Activated CD8-positive, alpha-beta T cell treated with anti-CD3 and anti-CD28 coated beads for 36 hours (primary cell): ENCODE measurements around the gene LMNB1. TPM values are rescaled to one million over a fixed set of nuclear protein-coding genes. Genes with fewer than 3 reads are reported as not detected.
"Not testable (repeated sequence)": the region's sequence is repeated elsewhere in the genome, so short reads cannot be mapped to it uniquely, and the experiment has no call there.

Experiments used
- ATAC-seq: fragments of 200-7000 bp; cut with Tn5 transposase; one replicate; pipeline ENCODE4 v1.10.0; 2021; ENCODE audit warnings: mild to moderate bottlenecking, moderate library complexity
- CTCF ChIA-PET: fragments of 350-600 bp; sonication (Branson Sonifier 250); formaldehyde crosslinking; loops from one replicate; lab custom pipeline; 2021; ENCODE audit warnings: antibody characterized with exemption; lab: Charles Lee
- POLR2A ChIA-PET: fragments of 350-600 bp; sonication (Branson Sonifier 250); formaldehyde crosslinking; loops from one replicate; lab custom pipeline; 2021; ENCODE audit warnings: antibody characterized with exemption; lab: Charles Lee
- DNase-seq: peaks from one replicate; pipeline ENCODE4 v3.0.0-alpha.2; 2020
- H3K27ac Mint-ChIP-seq: one replicate; pipeline ENCODE4 v1.8.0; 2021; ENCODE audit warnings: mild to moderate bottlenecking, mixed read lengths
- H3K27me3 Mint-ChIP-seq: one replicate; pipeline ENCODE4 v1.8.0; 2021; ENCODE audit warnings: mixed read lengths
- H3K36me3 Mint-ChIP-seq: one replicate; pipeline ENCODE4 v1.8.0; 2021; ENCODE audit warnings: low read depth, mixed read lengths
- H3K4me1 Mint-ChIP-seq: one replicate; pipeline ENCODE4 v1.8.0; 2021; ENCODE audit warnings: low read depth, mixed read lengths
- H3K4me3 Mint-ChIP-seq: one replicate; pipeline ENCODE4 v1.8.0; 2021; ENCODE audit warnings: mild to moderate bottlenecking, moderate library complexity, mixed read lengths
- H3K9me3 Mint-ChIP-seq: one replicate; pipeline ENCODE4 v1.8.0; 2021; ENCODE audit warnings: mixed read lengths
- CTCF ChIP-seq: fragments of 200-600 bp; IDR thresholded peaks from one replicate; pipeline ENCODE4 v1.8.0; 2022; ENCODE audit warnings: antibody characterized with exemption, mild to moderate bottlenecking
- intact Hi-C: fragments of 100-400 bp; cut with micrococcal nuclease; formaldehyde crosslinking; loops from one replicate; pipeline ENCODE4 v1.10.0; 2022
- total RNA-seq, 2 experiments: library from RNA; stranded (reverse); gene quantifications; one replicate each; pipeline ENCODE4 v1.2.3, GENCODE V29; 2021

The LMNB1 gene
- 100 to 1,000 TPM; 198 TPM for total RNA-seq

DNA sequence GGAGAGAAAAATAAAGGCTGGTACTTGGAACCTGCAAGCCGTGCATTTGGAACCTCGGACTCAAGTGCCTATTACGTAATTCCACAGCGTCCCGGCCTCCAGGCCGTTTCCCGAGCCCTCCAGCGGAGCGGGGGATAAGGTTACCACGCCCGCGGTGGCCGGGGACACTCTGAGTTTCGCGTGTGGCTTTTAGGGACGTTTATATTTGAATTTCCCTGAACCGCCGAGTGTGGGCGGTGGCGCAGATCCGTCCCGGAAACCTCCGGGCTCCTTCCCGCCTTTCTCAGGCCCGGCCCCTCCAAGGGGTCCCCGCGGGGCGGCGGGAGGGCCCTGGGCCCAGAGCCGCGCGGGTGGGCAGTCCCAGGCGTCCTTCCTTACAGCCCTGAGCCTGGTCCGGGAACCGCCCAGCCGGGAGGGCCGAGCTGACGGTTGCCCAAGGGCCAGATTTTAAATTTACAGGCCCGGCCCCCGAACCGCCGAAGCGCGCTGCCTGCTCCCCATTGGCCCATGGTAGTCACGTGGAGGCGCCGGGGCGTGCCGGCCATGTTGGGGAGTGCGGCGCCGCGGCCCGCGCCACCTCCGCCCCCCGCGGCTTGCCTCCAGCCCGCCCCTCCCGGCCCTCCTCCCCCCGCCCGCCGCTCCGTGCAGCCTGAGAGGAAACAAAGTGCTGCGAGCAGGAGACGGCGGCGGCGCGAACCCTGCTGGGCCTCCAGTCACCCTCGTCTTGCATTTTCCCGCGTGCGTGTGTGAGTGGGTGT, at the start of gene LMNB1:
Gene LMNB1, plus strand, starts transcription at position 638 of the 758 bp plus-strand sequence. CDS start 373 bp downstream, outside the sequence.
- ChIA-PET CTCF (interaction anchor here (0.8 to 9.1 kb wide), 10 partner anchors 11 to 175 kb away, joined by 3 to 277 read pairs (median 5); partner anchors contain the start of gene PHAX), POLR2A (interaction anchor here (0.6 to 10.8 kb wide), 20 partner anchors 10 to 296 kb away, joined by 3 to 179 read pairs (median 8); partner anchors contain the start of gene MARCHF3)
- Mint-ChIP-seq H3K4me3 (peak within 1 kb of the TSS; percentile 95), H3K27me3 (no peaks in the 10 kb centered on the region), H3K9me3 (no peaks in the 10 kb centered on the region), H3K27ac (peak within 1 kb of the TSS; percentile 97), H3K36me3 (peaks cover 37% of the 10 kb centered on the region), H3K4me1 (peaks cover 23% of the 10 kb centered on the region)
- TF ChIP-seq CTCF = no peak
- ATAC-seq (peak; percentile 75), DNase-seq (peak; percentile 96)
- intact Hi-C loops = loop anchor here (1.0 kb wide), 1 partner anchor 15 kb away; no protein-coding TSS in a partner anchor

- no peak for DNase-seq
- Mint-ChIP-seq H3K27ac (no peak overlapping the region), H3K4me1 (peaks cover 5% of the 10 kb centered on the region), H3K4me3 (no peak overlapping the region), H3K9me3 (no peaks in the 10 kb centered on the region), H3K36me3 (no peaks in the 10 kb centered on the region), H3K27me3 (peaks cover 1% of the 10 kb centered on the region)
- no peak for ATAC-seq
- intact Hi-C loops = no loop called here
- ChIA-PET POLR2A (no interaction called here), CTCF (interaction anchor here (1.2 kb wide), 1 partner anchor 12 kb away, joined by 3 read pairs; no protein-coding TSS in a partner anchor)
- no peak for TF ChIP-seq CTCF
These were observed 44.2 kb upstream of the LMNB1 start for GRCh38 chr5:126732716-126733115.

GRCh38 chr5:126734573-126734972, 42.4 kb upstream of the LMNB1 start:
- DNase-seq, H3K27me3 Mint-ChIP-seq, H3K36me3 Mint-ChIP-seq, H3K4me1 Mint-ChIP-seq, H3K27ac Mint-ChIP-seq, H3K4me3 Mint-ChIP-seq, intact Hi-C loops, POLR2A ChIA-PET, H3K9me3 Mint-ChIP-seq, ATAC-seq: not testable (repeated sequence)
- CTCF ChIA-PET = interaction anchor here (1.0 kb wide), 1 partner anchor 58 kb away, joined by 3 read pairs; no protein-coding TSS in a partner anchor

DNA sequence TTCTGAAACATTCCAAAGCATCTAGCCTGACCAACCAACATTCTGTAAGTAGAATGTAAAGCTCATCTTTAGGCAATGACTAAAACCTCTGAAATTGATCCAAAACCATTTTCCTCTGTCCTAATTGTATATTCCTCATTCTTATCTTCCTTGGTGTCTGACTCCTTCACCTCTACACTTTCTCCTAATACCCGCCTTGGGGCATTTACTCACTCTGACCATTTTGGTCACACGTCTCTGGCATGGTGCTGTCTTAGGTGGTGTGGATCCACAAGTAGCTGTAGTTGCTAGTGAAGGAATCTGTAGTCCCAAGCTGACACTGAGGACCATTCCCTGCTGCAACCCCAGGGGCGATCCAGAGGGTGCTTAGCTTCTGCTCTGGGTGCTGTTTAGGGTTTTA, 40.8 kb upstream of the LMNB1 start:
- ATAC-seq = no peak
- H3K27me3 Mint-ChIP-seq = peaks cover 4% of the 10 kb centered on the region
- intact Hi-C loops = no loop called here
- H3K36me3 Mint-ChIP-seq = no peaks in the 10 kb centered on the region
- POLR2A ChIA-PET = interaction anchor here (0.7 to 1.4 kb wide), 2 partner anchors 12 to 31 kb away, joined by 3 to 5 read pairs; no protein-coding TSS in a partner anchor
- no peak for DNase-seq
- no peaks in the 10 kb centered on the region for H3K9me3 Mint-ChIP-seq
- H3K27ac Mint-ChIP-seq = no peak overlapping the region
- no peak for TF ChIP-seq CTCF
- CTCF ChIA-PET = no interaction called here
- H3K4me3 Mint-ChIP-seq = no peak overlapping the region
- peaks cover 1% of the 10 kb centered on the region for H3K4me1 Mint-ChIP-seq

DNA sequence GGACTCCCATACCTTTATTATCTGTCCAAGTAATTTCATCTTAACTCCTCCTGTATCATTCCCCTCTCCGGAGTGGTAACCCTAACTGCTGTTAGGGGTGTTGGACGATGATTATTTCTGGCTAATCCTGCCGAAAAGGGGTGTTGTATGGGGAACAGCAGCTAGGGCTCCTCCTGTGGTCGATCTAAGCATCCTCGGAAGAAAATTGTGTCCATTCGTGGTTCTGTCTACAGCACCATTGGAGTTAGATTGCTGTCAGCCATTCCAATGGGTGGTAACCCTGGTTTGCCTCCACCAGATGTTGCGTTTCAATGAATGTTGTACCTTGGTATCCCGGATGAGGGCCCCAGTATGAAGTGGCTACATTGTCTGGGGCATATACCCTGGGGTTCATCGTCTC, 35.6 kb upstream of the LMNB1 start:
- POLR2A ChIA-PET = interaction anchor here (2.2 kb wide), 1 partner anchor 37 kb away, joined by 9 read pairs; the partner anchor contains the start of gene LMNB1
- ATAC-seq (no peak), DNase-seq (no peak)
- TF ChIP-seq CTCF = no peak
- CTCF ChIA-PET = interaction anchor here (1.3 kb wide), 1 partner anchor 20 kb away, joined by 3 read pairs; no protein-coding TSS in a partner anchor
- H3K9me3 Mint-ChIP-seq = no peaks in the 10 kb centered on the region
- H3K27me3 Mint-ChIP-seq = peaks cover 8% of the 10 kb centered on the region
- no peak overlapping the region for H3K4me3 Mint-ChIP-seq
- H3K36me3 Mint-ChIP-seq = no peaks in the 10 kb centered on the region
- no peak overlapping the region for H3K27ac Mint-ChIP-seq
- H3K4me1 Mint-ChIP-seq = peaks cover 7% of the 10 kb centered on the region
- intact Hi-C loops = no loop called here
